H9 (cell line): ENCODE results near the gene LIN7A. TPM values are rescaled to one million over a fixed set of nuclear protein-coding genes. Genes with fewer than 3 reads are reported as not detected.

Source experiments
- DNase-seq: peaks from one replicate; pipeline ENCODE4 v3.0.0-alpha.2; 2017
- H2AFZ ChIP-seq: one replicate; pipeline ENCODE4 v1.6.1; 2013; ENCODE audit warnings: mild to moderate bottlenecking, low read length, control low read depth, moderate library complexity
- H2AK5ac ChIP-seq: 2 replicates; pipeline ENCODE4 v1.6.1; 2013; ENCODE audit warnings: low read length, control low read depth, mixed read lengths; ENCODE audit not compliant: insufficient read length
- H2BK120ac ChIP-seq: one replicate; pipeline ENCODE4 v1.6.1; 2013; ENCODE audit warnings: low read depth, mild to moderate bottlenecking, low read length, control low read depth, inconsistent platforms; ENCODE audit not compliant: poor library complexity, severe bottlenecking
- H2BK12ac ChIP-seq: 2 replicates; pipeline ENCODE4 v1.6.1; 2013; ENCODE audit warnings: low read length, control low read depth, mixed read lengths, low read depth; ENCODE audit not compliant: insufficient read length
- H2BK15ac ChIP-seq: 2 replicates; pipeline ENCODE4 v1.6.1; 2013; ENCODE audit warnings: low read depth, low read length, control low read depth
- H2BK20ac ChIP-seq: one replicate; pipeline ENCODE4 v1.6.1; 2013; ENCODE audit warnings: low read depth, mild to moderate bottlenecking, low read length, control low read depth, inconsistent platforms; ENCODE audit not compliant: poor library complexity, severe bottlenecking
- H2BK5ac ChIP-seq: 2 replicates; pipeline ENCODE4 v1.6.1; 2013; ENCODE audit warnings: low read length, control low read depth, mixed read lengths; ENCODE audit not compliant: insufficient read length
- H3K14ac ChIP-seq: 2 replicates; pipeline ENCODE4 v1.6.1; 2013; ENCODE audit warnings: low read length, control low read depth; ENCODE audit not compliant: insufficient read depth
- H3K18ac ChIP-seq: 2 replicates; pipeline ENCODE4 v1.6.1; 2013; ENCODE audit warnings: low read depth, mild to moderate bottlenecking, mixed read lengths, low read length, control low read depth; ENCODE audit not compliant: insufficient read length
- H3K23ac ChIP-seq: 2 replicates; pipeline ENCODE4 v1.6.1; 2013; ENCODE audit warnings: low read length, control low read depth, mixed read lengths, low read depth; ENCODE audit not compliant: insufficient read length
- H3K23me2 ChIP-seq: 2 replicates; pipeline ENCODE4 v1.6.1; 2013; ENCODE audit warnings: low read depth, mild to moderate bottlenecking, mixed read lengths, low read length, control low read depth; ENCODE audit not compliant: insufficient read length, poor library complexity, severe bottlenecking
- H3K27ac ChIP-seq: 2 replicates; pipeline ENCODE4 v1.5.1; 2013; ENCODE audit warnings: low read length, control low read depth, mixed read lengths, low read depth; ENCODE audit not compliant: insufficient read length
- H3K27me3 ChIP-seq: 2 replicates; pipeline ENCODE4 v1.6.1; 2013; ENCODE audit warnings: low read length, control low read depth, inconsistent platforms; ENCODE audit not compliant: insufficient read depth
- H3K4ac ChIP-seq: 2 replicates; pipeline ENCODE4 v1.6.1; 2013; ENCODE audit warnings: low read depth, mild to moderate bottlenecking, control low read depth, inconsistent platforms, low read length, moderate library complexity
- H3K4me1 ChIP-seq: 2 replicates; pipeline ENCODE4 v1.6.1; 2013; ENCODE audit warnings: low read length, control low read depth, inconsistent platforms; ENCODE audit not compliant: insufficient read depth
- H3K4me2 ChIP-seq: 2 replicates; pipeline ENCODE4 v1.6.1; 2013; ENCODE audit warnings: low read length, control low read depth, mixed read lengths; ENCODE audit not compliant: insufficient read length, insufficient read depth
- H3K56ac ChIP-seq: 2 replicates; pipeline ENCODE4 v1.6.1; 2013; ENCODE audit warnings: low read depth, mild to moderate bottlenecking, mixed read lengths, low read length, control low read depth; ENCODE audit not compliant: insufficient read length
- H3K79me1 ChIP-seq: 2 replicates; pipeline ENCODE4 v1.6.1; 2013; ENCODE audit warnings: low read depth, mild to moderate bottlenecking, moderate library complexity, low read length, control low read depth, inconsistent platforms; ENCODE audit not compliant: insufficient read depth, poor library complexity, severe bottlenecking
- H3K79me2 ChIP-seq: 2 replicates; pipeline ENCODE4 v1.6.1; 2013; ENCODE audit warnings: low read length, control low read depth, inconsistent platforms; ENCODE audit not compliant: insufficient read depth
- H3K9ac ChIP-seq: 2 replicates; pipeline ENCODE4 v1.6.1; 2013; ENCODE audit warnings: low read length, control low read depth, mixed read lengths; ENCODE audit not compliant: insufficient read length; ENCODE audit errors: extremely low read depth
- H3K9me3 ChIP-seq: one replicate; pipeline ENCODE4 v1.6.1; 2013; ENCODE audit warnings: low read depth, low read length, inconsistent platforms; ENCODE audit not compliant: control insufficient read depth
- H3T11ph ChIP-seq: one replicate; pipeline ENCODE4 v1.6.1; 2013; ENCODE audit warnings: mild to moderate bottlenecking, low read length, control low read depth, inconsistent platforms
- H4K20me1 ChIP-seq: one replicate; pipeline ENCODE4 v1.6.1; 2013; ENCODE audit not compliant: control insufficient read depth, insufficient read length, insufficient read depth
- H4K5ac ChIP-seq: 2 replicates; pipeline ENCODE4 v1.6.1; 2013; ENCODE audit warnings: low read depth, mild to moderate bottlenecking, mixed read lengths, low read length, control low read depth; ENCODE audit not compliant: insufficient read length
- H4K8ac ChIP-seq: replicated peaks from 2 replicates; pipeline ENCODE4 v1.6.1; 2013; ENCODE audit warnings: low read length, control low read depth, mixed read lengths, low read depth; ENCODE audit not compliant: insufficient read length
- H4K91ac ChIP-seq: 2 replicates; pipeline ENCODE4 v1.6.1; 2013; ENCODE audit warnings: low read depth, mild to moderate bottlenecking, moderate library complexity, mixed read lengths, low read length, control low read depth; ENCODE audit not compliant: insufficient read length
- H3K27ac Mint-ChIP-seq, 3 experiments: 2 replicates in 2 of 3; 3 replicates in 1 of 3; pipeline ENCODE4 v1.8.0; 2020 to 2021; ENCODE audit warnings: mixed read lengths in 3 of 3, mild to moderate bottlenecking in 1 of 3, moderate library complexity in 1 of 3
- H3K27me3 Mint-ChIP-seq: 2 replicates; pipeline ENCODE4 v1.8.0; 2021; ENCODE audit warnings: low read depth, mild to moderate bottlenecking, moderate library complexity, mixed read lengths
- H3K36me3 Mint-ChIP-seq, 3 experiments: 2 replicates in 2 of 3; 3 replicates in 1 of 3; pipeline ENCODE4 v1.8.0; 2020 to 2021; ENCODE audit warnings: low read depth in 3 of 3, mixed read lengths in 3 of 3; ENCODE audit not compliant: insufficient read depth in 1 of 3
- H3K4me1 Mint-ChIP-seq, 2 experiments: 2 replicates each; pipeline ENCODE4 v1.8.0; 2020; ENCODE audit warnings: mixed read lengths in 2 of 2
- H3K4me3 Mint-ChIP-seq, 2 experiments: 2 replicates in 1 of 2; 3 replicates in 1 of 2; pipeline ENCODE4 v1.8.0; 2020 to 2021; ENCODE audit warnings: mild to moderate bottlenecking in 2 of 2, mixed read lengths in 2 of 2, moderate library complexity in 1 of 2
- H3K9me3 Mint-ChIP-seq, 2 experiments: 2 replicates in 1 of 2; 3 replicates in 1 of 2; pipeline ENCODE4 v1.8.0; 2020; ENCODE audit warnings: mild to moderate bottlenecking in 2 of 2, mixed read lengths in 2 of 2, moderate library complexity in 1 of 2
- WGBS: extraction: QIAGEN DNeasy Blood & Tissue Kit; methylation state at CpG from one replicate; pipeline ENCODE4 v1.1.7; 2013; ENCODE audit warnings: missing lambda C conversion rate, low lambda C conversion rate, mixed read lengths; ENCODE audit not compliant: insufficient read length; ENCODE audit errors: extremely low coverage; 5-methylcytosine and 5-hydroxymethylcytosine counted together
- total RNA-seq: library from RNA; stranded (reverse); gene quantifications from 2 replicates; pipeline ENCODE4 v1.2.1, GENCODE V29; 2021
- TF ChIP-seq, protein P1 (sequence below): fragments of 200-600 bp; sonication (generic); conservative IDR thresholded peaks from 3 replicates; pipeline ENCODE4 v1.8.0; 2021; ENCODE audit warnings: antibody characterized with exemption, mild to moderate bottlenecking

The LIN7A gene
- total RNA-seq, 1 experiment from 2014 or later: 18.3 TPM

DNA sequence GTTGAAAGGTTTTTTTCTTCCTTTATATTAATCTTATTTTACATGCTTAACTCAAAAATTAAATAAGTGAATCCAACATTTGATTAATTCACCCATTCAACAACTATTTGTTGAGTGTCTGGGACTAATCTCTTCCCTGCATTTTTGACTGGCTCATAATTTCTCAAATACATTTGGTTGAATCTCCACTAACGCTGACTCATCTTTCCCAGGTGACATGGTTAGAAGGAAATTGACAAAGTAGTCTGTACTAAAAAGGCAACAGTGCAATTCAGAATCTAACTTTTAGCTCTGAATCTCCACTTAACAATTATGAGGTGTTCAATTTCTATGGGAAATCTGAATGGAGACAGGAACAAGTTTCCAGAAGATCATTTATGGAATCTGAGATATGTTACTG, 88.9 kb downstream of the LIN7A start:
- no peak for DNase-seq
- Histone ChIP-seq H3K4me1 (peaks cover 8% of the 10 kb centered on the region; the same call in 1 of the 2 replicates), H2BK15ac (no peak overlapping the region), H3K9ac (no peak overlapping the region), H2BK5ac (no peak overlapping the region), H4K5ac (no peak overlapping the region), H3K23ac (no peak overlapping the region), H3K27ac (no peak overlapping the region), H4K20me1 (no peaks in the 10 kb centered on the region), H4K8ac (no peak overlapping the region), H3K18ac (no peak overlapping the region), H3K4ac (no peak overlapping the region), H2BK20ac (no peak overlapping the region), H3K4me2 (no peak overlapping the region), H3K56ac (no peak overlapping the region), H3K79me2 (no peaks in the 10 kb centered on the region), H3K14ac (no peak overlapping the region), H2AFZ (no peak overlapping the region), H2BK120ac (no peak overlapping the region), H3K79me1 (no peaks in the 10 kb centered on the region), H3K27me3 (no peaks in the 10 kb centered on the region), H3K9me3 (no peaks in the 10 kb centered on the region), H2BK12ac (no peak overlapping the region), H3T11ph (no peak overlapping the region), H2AK5ac (no peak overlapping the region), H3K23me2 (no peaks in the 10 kb centered on the region), H4K91ac (no peak overlapping the region)
- Mint-ChIP-seq H3K4me1 (peaks cover 41 to 42% of the 10 kb centered on the region in 2 experiments), H3K27ac (peak overlapping the region in 1 of 3 experiments; percentile 70; a peak in 1 of 7 replicates), H3K27me3 (no peaks in the 10 kb centered on the region), H3K4me3 (no peak overlapping the region), H3K9me3 (no peaks in the 10 kb centered on the region), H3K36me3 (peaks cover 0 to 6% (median 6%) of the 10 kb centered on the region in 3 experiments; a peak in 4 of 7 replicates)
- WGBS: no CpG with 5 or more reads among the region's 1 CpG
- TF ChIP-seq, protein P1, sequence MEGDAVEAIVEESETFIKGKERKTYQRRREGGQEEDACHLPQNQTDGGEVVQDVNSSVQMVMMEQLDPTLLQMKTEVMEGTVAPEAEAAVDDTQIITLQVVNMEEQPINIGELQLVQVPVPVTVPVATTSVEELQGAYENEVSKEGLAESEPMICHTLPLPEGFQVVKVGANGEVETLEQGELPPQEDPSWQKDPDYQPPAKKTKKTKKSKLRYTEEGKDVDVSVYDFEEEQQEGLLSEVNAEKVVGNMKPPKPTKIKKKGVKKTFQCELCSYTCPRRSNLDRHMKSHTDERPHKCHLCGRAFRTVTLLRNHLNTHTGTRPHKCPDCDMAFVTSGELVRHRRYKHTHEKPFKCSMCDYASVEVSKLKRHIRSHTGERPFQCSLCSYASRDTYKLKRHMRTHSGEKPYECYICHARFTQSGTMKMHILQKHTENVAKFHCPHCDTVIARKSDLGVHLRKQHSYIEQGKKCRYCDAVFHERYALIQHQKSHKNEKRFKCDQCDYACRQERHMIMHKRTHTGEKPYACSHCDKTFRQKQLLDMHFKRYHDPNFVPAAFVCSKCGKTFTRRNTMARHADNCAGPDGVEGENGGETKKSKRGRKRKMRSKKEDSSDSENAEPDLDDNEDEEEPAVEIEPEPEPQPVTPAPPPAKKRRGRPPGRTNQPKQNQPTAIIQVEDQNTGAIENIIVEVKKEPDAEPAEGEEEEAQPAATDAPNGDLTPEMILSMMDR: no peak
